Hippocampal formation (tissue), 2 donors: ENCODE results near the gene EFCAB6.

ENCODE experiments used
- DNase-seq, 2 donors: peaks; one replicate each; lab custom pipeline; 2025; lab: John Stamatoyannopoulos, UW

EFCAB6 gene

GRCh38 chr22:43749473-43749872, 62.6 kb downstream of the EFCAB6 start:
- no peak for DNase-seq

GRCh38 chr22:43747877-43748276, 64.2 kb downstream of the EFCAB6 start:
- no peak for DNase-seq

GRCh38 chr22:43747058-43747457, 65.0 kb downstream of the EFCAB6 start:
- no peak for DNase-seq

DNA sequence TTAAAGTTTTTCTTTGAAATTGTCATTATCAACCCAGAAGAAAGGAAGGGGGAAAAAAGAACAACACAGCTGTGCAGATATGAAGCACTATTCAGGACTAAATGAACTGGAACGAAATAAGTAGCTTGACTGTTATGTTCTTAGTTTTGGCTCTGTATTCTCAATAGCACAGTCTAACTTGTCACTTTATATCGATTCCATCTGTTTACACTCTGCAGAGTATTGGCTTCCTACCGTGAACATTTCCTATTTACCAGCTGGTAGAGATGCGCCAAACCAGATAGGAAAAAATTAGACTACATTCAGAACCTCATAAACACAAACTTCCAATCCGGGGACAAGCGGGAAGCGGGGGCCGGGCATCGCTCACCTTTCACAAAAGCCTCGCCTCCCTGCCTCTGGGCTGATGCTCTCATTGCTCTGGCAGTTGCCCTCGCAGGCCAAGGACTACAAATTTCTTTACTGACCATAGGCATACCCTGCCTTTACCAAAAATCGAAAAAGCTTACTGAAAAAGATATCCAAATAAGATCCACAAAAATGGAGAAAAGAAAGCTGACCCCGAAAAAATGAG, 66.2 kb downstream of the EFCAB6 start:
- DNase-seq: no peak

GRCh38 chr22:43745411-43745770, 66.7 kb downstream of the EFCAB6 start:
- DNase-seq: no peak

GRCh38 chr22:43744700-43745410, 67.2 kb downstream of the EFCAB6 start:
- DNase-seq: no peak

GRCh38 chr22:43743929-43744643, 68.0 kb downstream of the EFCAB6 start:
- DNase-seq: no peak

DNA sequence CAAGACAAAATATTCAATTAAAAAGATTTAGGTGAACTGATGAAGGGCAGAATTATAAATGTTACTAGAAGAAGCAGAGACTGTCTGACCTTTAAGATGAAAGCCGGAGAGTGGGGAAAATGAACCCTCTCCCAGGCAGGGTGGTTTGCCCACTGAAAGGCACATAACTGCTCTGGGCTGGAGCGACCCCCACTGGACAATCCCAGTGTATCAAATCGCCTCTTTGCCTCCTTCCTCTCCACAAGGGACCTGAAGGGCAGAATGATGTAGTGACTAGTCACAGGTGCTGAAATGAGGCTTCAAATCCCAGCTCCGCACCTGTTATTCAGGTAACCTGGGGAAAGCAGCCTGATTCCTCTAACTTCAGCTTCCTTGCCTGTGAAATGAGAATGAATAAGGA, 69.0 kb downstream of the EFCAB6 start:
- no peak for DNase-seq

DNA sequence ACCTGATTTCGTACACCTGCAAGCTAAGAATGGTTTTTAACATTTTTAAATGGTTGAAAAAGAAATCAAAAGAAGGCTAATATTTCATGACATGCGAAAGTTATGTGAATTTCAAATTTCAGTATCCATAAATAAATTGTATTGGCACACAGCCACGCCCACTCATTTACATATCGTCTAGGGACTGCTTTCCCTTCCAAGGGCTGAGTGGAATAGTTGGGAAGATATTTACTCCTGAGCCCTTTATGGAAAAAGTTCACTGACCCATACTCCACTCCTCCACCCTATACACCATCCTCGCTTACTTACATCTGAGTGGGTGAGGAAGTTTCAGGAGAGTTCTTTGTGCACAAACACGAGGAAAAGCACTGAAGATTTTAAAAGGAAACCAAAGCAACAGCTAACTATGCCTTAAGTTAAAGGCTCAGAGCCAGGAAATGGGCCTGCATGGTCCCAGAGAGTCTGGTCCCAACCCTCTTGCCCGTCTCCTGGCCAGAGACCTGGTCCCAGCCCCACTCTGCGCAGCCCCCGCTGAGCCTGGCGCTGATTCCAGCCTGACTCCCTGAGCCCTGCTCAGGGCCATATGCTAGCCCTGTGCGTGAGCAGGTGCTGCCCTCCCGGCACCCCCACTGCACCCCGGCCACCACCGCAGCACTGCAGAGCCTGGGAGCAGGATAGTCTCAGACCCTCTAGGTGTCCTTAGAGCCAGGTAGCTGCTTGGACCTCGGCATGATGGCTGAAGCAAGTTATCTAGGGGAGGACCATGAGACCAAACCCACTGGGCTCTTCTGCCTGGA, 69.8 kb downstream of the EFCAB6 start:
- no peak for DNase-seq

DNA sequence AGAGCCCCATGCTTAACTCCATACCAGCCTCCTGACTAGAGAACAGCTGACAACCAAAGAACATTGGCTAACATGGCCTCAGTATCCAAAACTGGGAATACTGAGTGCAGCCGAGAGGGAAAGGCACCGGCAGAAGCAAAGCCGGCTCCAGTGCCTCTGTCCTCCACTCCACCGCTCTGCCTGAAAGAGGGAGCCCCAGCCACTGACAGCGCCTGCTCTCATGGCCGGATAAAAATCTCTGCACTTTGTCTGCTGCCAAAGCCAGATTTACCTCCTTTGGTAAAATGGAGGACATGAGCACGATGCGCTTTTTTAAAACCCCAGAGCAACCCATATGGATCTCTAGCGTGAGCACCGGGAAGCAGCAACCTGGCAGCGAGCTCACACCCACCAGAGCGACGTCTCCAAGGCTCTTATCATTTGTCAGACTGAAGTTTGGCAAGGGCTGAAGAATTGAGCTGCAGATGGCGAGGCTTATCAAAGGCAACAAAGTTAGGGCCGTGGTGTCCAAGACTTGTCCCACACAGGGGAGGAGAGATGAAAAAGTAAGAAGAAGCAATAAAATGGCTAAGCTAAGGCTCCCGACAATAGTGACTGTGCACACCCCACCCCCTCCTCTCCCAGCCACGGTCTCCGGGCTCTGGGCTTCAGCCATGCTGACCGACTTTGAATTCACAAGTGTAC, 71.4 kb downstream of the EFCAB6 start:
- no peak for DNase-seq

- no peak for DNase-seq
These were observed 72.2 kb downstream of the EFCAB6 start for GRCh38 chr22:43739851-43740379.

DNA sequence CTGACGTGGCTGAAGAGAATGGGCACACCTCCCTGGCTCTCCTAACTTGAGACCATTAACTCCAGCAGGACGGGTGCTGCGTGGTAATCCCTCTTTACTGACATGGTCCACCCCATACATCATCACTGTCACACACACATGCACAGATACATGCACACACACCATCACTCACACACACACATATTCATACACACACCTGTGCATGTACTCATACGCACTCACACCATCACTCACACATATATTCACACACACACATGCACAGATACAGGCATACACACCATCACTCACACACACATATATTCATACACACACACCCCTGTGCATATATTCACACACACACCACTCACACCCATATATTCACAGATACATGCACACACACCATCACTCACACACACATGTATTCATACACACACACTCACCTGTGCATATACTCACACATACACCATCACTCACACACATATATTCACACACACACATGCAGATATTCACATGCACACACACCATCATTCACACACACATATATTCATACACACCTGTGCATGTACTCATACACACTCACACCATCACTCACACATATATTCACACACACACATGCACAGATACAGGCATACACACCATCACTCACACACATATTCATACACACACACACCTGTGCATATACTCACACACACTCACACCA, 74.8 kb downstream of the EFCAB6 start:
- no peak for DNase-seq

DNA sequence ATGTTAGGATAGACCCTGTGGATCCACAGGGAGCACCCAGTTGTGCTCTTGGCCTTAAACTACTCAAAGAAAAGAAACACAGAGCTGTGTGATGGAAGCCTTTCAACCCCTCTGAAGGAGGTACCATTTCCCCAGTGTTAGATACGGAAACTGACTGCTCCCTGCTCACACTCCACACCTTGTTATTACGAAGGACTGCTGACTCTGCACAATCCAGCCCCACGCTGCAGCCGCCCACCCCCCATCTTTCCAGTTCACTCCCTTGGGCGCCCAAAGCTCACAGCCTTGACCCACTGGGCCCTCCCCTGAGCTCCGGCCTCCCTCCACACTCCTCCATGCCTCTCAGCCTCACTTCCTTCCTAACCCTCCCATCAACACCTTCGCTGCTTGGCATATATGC, 75.5 kb downstream of the EFCAB6 start:
- no peak for DNase-seq

DNA sequence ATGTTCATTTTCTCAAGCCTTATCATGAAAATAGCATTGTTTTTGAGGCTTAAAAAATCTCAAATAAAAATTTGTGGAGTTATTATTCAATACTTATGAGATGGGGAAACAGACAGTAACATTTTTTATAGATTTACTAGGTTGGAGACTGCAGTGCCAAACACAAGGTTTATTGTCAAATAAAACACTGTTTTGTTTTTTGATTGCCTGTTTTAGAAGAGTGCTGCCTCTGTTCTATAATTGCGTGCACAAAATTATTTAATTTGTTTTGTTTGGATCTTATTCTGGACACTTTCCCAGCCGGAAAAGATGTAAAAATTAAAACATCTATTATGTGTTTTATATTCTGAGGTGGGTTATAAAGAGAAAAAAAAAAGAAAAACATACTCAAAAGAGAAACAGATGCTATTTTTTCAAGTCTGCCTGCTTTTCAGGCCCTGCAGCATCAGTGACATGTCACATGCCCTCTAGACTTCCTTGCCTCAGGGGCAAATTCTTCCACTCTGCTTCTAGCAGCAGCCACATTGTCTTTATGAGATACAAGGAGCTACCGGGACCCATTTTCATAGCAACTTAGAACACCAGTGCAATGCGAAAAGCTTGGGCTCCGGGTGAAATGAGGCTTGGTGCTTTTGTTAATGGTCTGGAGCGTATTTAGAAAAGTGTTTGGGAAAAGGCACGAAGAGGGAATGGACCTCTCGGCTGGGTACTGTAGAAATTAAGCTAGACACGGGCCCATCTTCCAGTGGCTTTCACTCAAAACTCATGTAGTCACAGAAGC, 77.5 kb downstream of the EFCAB6 start:
- DNase-seq: no peak

GRCh38 chr22:43733138-43733537, 79.0 kb downstream of the EFCAB6 start:
- no peak for DNase-seq

GRCh38 chr22:43731988-43732387, 80.1 kb downstream of the EFCAB6 start:
- no peak for DNase-seq

- DNase-seq: no peak
These were observed 85.1 kb downstream of the EFCAB6 start for GRCh38 chr22:43726964-43727543.

GRCh38 chr22:43726322-43726721, 85.8 kb downstream of the EFCAB6 start:
- no peak for DNase-seq

GRCh38 chr22:43723816-43724215, 88.3 kb downstream of the EFCAB6 start:
- no peak for DNase-seq

DNA sequence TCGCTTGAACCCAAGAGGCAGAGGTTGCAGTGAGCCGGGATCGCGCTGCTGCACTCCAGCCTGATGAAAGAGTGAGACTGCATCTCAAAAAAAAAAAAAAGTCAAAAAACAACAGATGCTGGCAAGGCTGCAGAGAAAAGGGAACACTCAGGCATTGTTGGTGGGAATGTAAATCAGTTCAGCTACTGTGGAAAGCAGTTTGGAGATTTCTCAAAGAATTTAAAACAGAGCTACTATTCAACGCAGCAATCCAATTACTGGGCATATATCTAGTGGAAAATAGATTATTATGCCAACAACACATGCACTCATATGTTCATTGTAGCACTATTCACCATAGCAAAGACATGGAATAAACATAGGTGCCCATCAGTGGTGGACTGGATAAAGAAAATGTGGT, 89.7 kb downstream of the EFCAB6 start:
- DNase-seq: no peak
